HEK293 (cell line): ENCODE results near the gene ZNF316.

ENCODE experiments used
- CTCF ChIA-PET: fragments of 350-600 bp; formaldehyde crosslinking; extraction: SDS; loops from one replicate; lab custom pipeline; 2021; ENCODE audit warnings: antibody characterized with exemption; lab: Yijun Ruan, JAX
- POLR2A ChIA-PET: fragments of 300-600 bp; formaldehyde crosslinking; extraction: SDS; loops from one replicate; lab custom pipeline; 2020; ENCODE audit warnings: antibody characterized with exemption, inconsistent platforms; lab: Yijun Ruan, JAX
- H3K27ac ChIP-seq: fragments of 200-500 bp; sonication (Bioruptor generic); 2 replicates; pipeline ENCODE4 v1.5.1; 2014; ENCODE audit warnings: low read depth, low read length, control low read depth, inconsistent platforms; ENCODE audit errors: extremely low read depth
- H3K36me3 ChIP-seq, 2 experiments: fragments of 200-500 bp in 1 of 2; sonication (Bioruptor generic) in 1 of 2; 1 replicate in 1 of 2; 2 replicates in 1 of 2; pipeline ENCODE4 v1.5.1; 2014 to 2017; ENCODE audit warnings: inconsistent platforms in 2 of 2, low read length in 2 of 2; ENCODE audit not compliant: control insufficient read depth in 2 of 2, insufficient read depth in 1 of 2
- H3K4me1 ChIP-seq: fragments of 200-500 bp; sonication (Bioruptor generic); 2 replicates; pipeline ENCODE4 v1.5.1; 2014; ENCODE audit warnings: mild to moderate bottlenecking, low read length, inconsistent platforms; ENCODE audit not compliant: control insufficient read depth, insufficient read depth
- H3K4me3 ChIP-seq: 2 replicates; pipeline ENCODE4 v1.5.1; 2011; ENCODE audit warnings: low read depth, mild to moderate bottlenecking, control low read depth, low read length, moderate library complexity
- H3K9me3 ChIP-seq: fragments of 200-500 bp; sonication (Bioruptor generic); 2 replicates; pipeline ENCODE4 v1.5.1; 2014; ENCODE audit warnings: low read depth, low read length, inconsistent platforms; ENCODE audit not compliant: control insufficient read depth, insufficient read depth
- IKZF3 ChIP-seq: fragments of 450-650 bp; IDR thresholded peaks from 2 replicates; pipeline ENCODE4 v1.5.0; 2018; ENCODE audit warnings: missing biosample characterization, mild to moderate bottlenecking, missing genetic modification characterization, moderate library complexity
- KLF10 ChIP-seq: fragments of 450-650 bp; IDR thresholded peaks from 2 replicates; pipeline ENCODE4 v1.5.1; 2018; ENCODE audit warnings: missing biosample characterization, mild to moderate bottlenecking, missing genetic modification characterization
- KLF9 ChIP-seq: fragments of 450-650 bp; formaldehyde crosslinking; IDR thresholded peaks from 2 replicates; pipeline ENCODE4 v1.5.1; 2016; ENCODE audit warnings: missing biosample characterization, missing genetic modification characterization, low read depth
- OVOL3 ChIP-seq: fragments of 450-650 bp; formaldehyde crosslinking; IDR thresholded peaks from 2 replicates; pipeline ENCODE4 v1.5.1; 2016; ENCODE audit warnings: missing biosample characterization, missing genetic modification characterization
- ZBTB8A ChIP-seq: fragments of 450-650 bp; formaldehyde crosslinking; IDR thresholded peaks from 2 replicates; pipeline ENCODE4 v1.5.1; 2016; ENCODE audit warnings: missing biosample characterization, missing genetic modification characterization
- ZNF146 ChIP-seq: fragments of 450-650 bp; formaldehyde crosslinking; IDR thresholded peaks from 2 replicates; pipeline ENCODE4 v1.5.1; 2016; ENCODE audit warnings: missing biosample characterization, missing genetic modification characterization
- ZNF23 ChIP-seq: fragments of 450-650 bp; formaldehyde crosslinking; IDR thresholded peaks from 2 replicates; pipeline ENCODE4 v1.5.1; 2016; ENCODE audit warnings: missing biosample characterization, missing genetic modification characterization, borderline replicate concordance
- ZNF501 ChIP-seq: fragments of 450-650 bp; formaldehyde crosslinking; IDR thresholded peaks from 2 replicates; pipeline ENCODE4 v1.5.1; 2016; ENCODE audit warnings: missing biosample characterization, missing genetic modification characterization
- ZNF529 ChIP-seq: fragments of 450-650 bp; formaldehyde crosslinking; IDR thresholded peaks from 2 replicates; pipeline ENCODE4 v1.5.1; 2017; ENCODE audit warnings: missing genetic modification characterization, missing biosample characterization; ENCODE audit not compliant: insufficient replicate concordance
- ZNF600 ChIP-seq: fragments of 450-650 bp; formaldehyde crosslinking; IDR thresholded peaks from 2 replicates; pipeline ENCODE4 v1.5.1; 2016; ENCODE audit warnings: missing biosample characterization, missing genetic modification characterization
- TF ChIP-seq, protein P1 (sequence below): fragments of 450-650 bp; formaldehyde crosslinking; IDR thresholded peaks from 2 replicates; pipeline ENCODE4 v1.5.1; 2016; ENCODE audit warnings: missing biosample characterization, missing genetic modification characterization
- TF ChIP-seq, protein P2 (sequence below): fragments of 450-650 bp; formaldehyde crosslinking; IDR thresholded peaks from 2 replicates; pipeline ENCODE4 v1.5.1; 2017; ENCODE audit warnings: missing biosample characterization, mild to moderate bottlenecking, missing genetic modification characterization, moderate library complexity
- TF ChIP-seq, protein P3 (sequence below): fragments of 450-650 bp; formaldehyde crosslinking; optimal IDR thresholded peaks from 2 replicates; pipeline ENCODE3; 2016; ENCODE audit warnings: missing biosample characterization, mild to moderate bottlenecking, missing genetic modification characterization
- TF ChIP-seq, protein P4 (sequence below): fragments of 450-650 bp; formaldehyde crosslinking; IDR thresholded peaks from 2 replicates; pipeline ENCODE4 v1.5.1; 2016; ENCODE audit warnings: missing biosample characterization, missing genetic modification characterization, borderline replicate concordance
- TF ChIP-seq, protein P5 (sequence below): IDR thresholded peaks from 2 replicates; pipeline ENCODE4 v1.6.1; 2011; ENCODE audit warnings: mild to moderate bottlenecking, low read depth, low read length, borderline replicate concordance
- TF ChIP-seq, protein P6 (sequence below): fragments of 450-650 bp; formaldehyde crosslinking; IDR thresholded peaks from 2 replicates; pipeline ENCODE4 v1.5.0; 2017; ENCODE audit warnings: missing biosample characterization, missing genetic modification characterization, borderline replicate concordance

Gene ZNF316

DNA sequence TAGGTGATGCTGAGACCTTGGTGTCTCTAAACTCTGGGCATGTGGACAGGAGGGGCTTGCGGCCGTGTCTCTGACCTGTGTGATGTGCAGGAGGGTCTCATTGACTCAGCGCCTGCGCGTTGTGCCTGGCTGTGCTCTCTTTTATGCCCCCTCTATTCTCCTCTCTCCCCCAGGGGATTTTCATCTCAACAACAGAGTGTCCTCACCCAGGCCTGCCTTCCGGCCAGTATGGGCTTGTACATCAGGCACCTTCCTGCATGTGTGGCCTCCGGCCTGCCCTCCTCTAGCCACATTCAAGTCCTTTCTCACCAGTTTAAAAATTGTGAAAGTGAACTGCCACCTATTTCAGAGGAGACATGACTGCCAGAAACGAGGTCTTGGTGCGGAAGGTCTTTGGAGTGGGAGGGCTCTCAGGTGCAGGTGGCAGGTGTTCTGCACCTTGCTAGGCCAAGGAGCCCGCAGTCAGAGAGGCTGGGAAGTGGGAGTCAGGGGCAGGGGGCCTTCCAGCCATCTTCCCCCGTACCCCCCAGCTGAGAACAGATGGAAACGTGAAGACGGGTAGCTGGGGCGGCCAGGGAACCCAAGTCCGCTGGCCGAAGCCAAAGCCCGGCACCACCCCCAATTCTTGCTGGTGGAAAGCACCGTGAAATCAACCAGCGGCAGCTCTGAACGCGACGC, 47.8 kb upstream of the ZNF316 start:
- CTCF ChIA-PET = interaction anchor here (0.5 to 5.5 kb wide), 6 partner anchors 9 to 359 kb away, joined by 4 to 28 read pairs (median 6); no protein-coding TSS in a partner anchor
- POLR2A ChIA-PET = interaction anchor here (0.7 to 1.6 kb wide), 8 partner anchors 11 to 142 kb away, joined by 3 to 7 read pairs (median 3); partner anchors contain the start of genes DAGLB, ZDHHC4 and ZNF316
- Histone ChIP-seq H3K4me3 (no peak overlapping the region), H3K4me1 (no peaks in the 10 kb centered on the region), H3K9me3 (no peaks in the 10 kb centered on the region), H3K36me3 (peaks cover 50 to 60% of the 10 kb centered on the region in 2 experiments), H3K27ac (peak overlapping the region; percentile 89; the same call in 1 of the 2 replicates)
- peak; percentile 24; the same call in 1 of the 2 replicates for TF ChIP-seq KLF9
- no peak for TF ChIP-seq IKZF3
- TF ChIP-seq ZNF529 (tag by site-specific recombination) = no peak
- TF ChIP-seq, protein P1, sequence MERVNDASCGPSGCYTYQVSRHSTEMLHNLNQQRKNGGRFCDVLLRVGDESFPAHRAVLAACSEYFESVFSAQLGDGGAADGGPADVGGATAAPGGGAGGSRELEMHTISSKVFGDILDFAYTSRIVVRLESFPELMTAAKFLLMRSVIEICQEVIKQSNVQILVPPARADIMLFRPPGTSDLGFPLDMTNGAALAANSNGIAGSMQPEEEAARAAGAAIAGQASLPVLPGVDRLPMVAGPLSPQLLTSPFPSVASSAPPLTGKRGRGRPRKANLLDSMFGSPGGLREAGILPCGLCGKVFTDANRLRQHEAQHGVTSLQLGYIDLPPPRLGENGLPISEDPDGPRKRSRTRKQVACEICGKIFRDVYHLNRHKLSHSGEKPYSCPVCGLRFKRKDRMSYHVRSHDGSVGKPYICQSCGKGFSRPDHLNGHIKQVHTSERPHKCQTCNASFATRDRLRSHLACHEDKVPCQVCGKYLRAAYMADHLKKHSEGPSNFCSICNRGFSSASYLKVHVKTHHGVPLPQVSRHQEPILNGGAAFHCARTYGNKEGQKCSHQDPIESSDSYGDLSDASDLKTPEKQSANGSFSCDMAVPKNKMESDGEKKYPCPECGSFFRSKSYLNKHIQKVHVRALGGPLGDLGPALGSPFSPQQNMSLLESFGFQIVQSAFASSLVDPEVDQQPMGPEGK (tag by site-specific recombination) = 0 out of 2 replicates have a peak, but pooled peaks have one; percentile 28
- TF ChIP-seq, protein P2, sequence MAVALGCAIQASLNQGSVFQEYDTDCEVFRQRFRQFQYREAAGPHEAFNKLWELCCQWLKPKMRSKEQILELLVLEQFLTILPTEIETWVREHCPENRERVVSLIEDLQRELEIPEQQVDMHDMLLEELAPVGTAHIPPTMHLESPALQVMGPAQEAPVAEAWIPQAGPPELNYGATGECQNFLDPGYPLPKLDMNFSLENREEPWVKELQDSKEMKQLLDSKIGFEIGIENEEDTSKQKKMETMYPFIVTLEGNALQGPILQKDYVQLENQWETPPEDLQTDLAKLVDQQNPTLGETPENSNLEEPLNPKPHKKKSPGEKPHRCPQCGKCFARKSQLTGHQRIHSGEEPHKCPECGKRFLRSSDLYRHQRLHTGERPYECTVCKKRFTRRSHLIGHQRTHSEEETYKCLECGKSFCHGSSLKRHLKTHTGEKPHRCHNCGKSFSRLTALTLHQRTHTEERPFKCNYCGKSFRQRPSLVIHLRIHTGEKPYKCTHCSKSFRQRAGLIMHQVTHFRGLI (tag by site-specific recombination) = peak; percentile 94

DNA sequence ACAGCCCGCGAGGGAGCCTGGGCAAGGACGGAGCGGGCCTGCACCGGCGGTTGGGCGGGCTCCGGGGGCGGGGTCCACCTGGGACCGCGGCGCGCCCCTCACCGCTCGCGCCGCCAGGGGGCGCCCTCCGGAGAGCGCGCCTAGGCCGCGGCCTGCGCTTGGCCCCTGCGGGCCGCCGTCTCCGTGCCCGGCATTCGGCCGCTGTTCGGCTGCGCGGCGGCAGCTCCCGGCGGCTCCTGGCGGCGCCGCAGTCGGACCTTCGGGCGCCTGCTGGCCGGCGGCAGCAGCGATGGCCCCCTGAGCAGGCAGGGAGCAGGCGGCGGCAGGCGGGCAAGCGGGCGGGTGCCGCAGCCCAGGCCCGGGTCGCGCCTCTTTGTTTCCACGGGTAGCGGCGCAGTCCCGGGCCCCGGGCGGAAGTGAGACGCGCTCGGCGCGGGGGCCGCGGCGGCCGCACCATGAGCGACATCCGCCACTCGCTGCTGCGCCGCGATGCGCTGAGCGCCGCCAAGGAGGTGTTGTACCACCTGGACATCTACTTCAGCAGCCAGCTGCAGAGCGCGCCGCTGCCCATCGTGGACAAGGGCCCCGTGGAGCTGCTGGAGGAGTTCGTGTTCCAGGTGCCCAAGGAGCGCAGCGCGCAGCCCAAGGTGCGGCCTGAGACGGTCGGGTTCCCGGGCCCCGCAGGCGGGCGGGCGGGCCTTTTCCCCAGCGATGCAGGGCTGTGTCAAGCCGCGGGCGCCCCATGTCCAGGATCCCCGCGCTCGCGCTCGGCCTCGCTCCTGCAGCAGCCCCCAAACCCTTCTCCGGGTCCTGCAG, 47.1 kb upstream of the ZNF316 start, which contains the start of gene INTS15:
Gene INTS15, plus strand, starts transcription at position 193 of the 816 bp plus-strand sequence. Its CDS starts 263 bp downstream, at position 456.
- ChIA-PET POLR2A (interaction anchor here (0.7 to 1.6 kb wide), 10 partner anchors 10 to 266 kb away, joined by 3 to 7 read pairs (median 3); partner anchors contain the start of genes DAGLB, ZDHHC4 and ZNF316), CTCF (interaction anchor here (0.5 to 5.5 kb wide), 9 partner anchors 7 to 360 kb away, joined by 3 to 28 read pairs (median 5); no protein-coding TSS in a partner anchor)
- Histone ChIP-seq H3K9me3 (no peaks in the 10 kb centered on the region), H3K4me3 (peak within 1 kb of the TSS; percentile 88), H3K4me1 (no peaks in the 10 kb centered on the region), H3K36me3 (peaks cover 56 to 58% of the 10 kb centered on the region in 2 experiments), H3K27ac (peak within 1 kb of the TSS; percentile 89)
- TF ChIP-seq, protein P3, sequence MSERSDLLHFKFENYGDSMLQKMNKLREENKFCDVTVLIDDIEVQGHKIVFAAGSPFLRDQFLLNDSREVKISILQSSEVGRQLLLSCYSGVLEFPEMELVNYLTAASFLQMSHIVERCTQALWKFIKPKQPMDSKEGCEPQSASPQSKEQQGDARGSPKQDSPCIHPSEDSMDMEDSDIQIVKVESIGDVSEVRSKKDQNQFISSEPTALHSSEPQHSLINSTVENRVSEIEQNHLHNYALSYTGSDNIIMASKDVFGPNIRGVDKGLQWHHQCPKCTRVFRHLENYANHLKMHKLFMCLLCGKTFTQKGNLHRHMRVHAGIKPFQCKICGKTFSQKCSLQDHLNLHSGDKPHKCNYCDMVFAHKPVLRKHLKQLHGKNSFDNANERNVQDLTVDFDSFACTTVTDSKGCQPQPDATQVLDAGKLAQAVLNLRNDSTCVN (tag by site-specific recombination) = peak; percentile 87
- TF ChIP-seq ZBTB8A (tag by site-specific recombination) (peak; percentile 73), ZNF600 (tag by site-specific recombination) (peak; percentile 38; the same call in 1 of the 2 replicates), KLF10 (peak; percentile 19; the same call in 1 of the 2 replicates), ZNF146 (tag by site-specific recombination) (peak; percentile 4; the same call in 1 of the 2 replicates), IKZF3 (no peak), ZNF501 (tag by site-specific recombination) (peak; percentile 52; the same call in 1 of the 2 replicates), OVOL3 (tag by site-specific recombination) (no peak), ZNF23 (tag by site-specific recombination) (no peak)
- TF ChIP-seq, protein P4, sequence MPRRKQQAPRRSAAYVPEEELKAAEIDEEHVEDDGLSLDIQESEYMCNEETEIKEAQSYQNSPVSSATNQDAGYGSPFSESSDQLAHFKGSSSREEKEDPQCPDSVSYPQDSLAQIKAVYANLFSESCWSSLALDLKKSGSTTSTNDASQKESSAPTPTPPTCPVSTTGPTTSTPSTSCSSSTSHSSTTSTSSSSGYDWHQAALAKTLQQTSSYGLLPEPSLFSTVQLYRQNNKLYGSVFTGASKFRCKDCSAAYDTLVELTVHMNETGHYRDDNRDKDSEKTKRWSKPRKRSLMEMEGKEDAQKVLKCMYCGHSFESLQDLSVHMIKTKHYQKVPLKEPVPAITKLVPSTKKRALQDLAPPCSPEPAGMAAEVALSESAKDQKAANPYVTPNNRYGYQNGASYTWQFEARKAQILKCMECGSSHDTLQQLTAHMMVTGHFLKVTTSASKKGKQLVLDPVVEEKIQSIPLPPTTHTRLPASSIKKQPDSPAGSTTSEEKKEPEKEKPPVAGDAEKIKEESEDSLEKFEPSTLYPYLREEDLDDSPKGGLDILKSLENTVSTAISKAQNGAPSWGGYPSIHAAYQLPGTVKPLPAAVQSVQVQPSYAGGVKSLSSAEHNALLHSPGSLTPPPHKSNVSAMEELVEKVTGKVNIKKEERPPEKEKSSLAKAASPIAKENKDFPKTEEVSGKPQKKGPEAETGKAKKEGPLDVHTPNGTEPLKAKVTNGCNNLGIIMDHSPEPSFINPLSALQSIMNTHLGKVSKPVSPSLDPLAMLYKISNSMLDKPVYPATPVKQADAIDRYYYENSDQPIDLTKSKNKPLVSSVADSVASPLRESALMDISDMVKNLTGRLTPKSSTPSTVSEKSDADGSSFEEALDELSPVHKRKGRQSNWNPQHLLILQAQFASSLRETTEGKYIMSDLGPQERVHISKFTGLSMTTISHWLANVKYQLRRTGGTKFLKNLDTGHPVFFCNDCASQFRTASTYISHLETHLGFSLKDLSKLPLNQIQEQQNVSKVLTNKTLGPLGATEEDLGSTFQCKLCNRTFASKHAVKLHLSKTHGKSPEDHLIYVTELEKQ = no peak
- TF ChIP-seq, protein P5, sequence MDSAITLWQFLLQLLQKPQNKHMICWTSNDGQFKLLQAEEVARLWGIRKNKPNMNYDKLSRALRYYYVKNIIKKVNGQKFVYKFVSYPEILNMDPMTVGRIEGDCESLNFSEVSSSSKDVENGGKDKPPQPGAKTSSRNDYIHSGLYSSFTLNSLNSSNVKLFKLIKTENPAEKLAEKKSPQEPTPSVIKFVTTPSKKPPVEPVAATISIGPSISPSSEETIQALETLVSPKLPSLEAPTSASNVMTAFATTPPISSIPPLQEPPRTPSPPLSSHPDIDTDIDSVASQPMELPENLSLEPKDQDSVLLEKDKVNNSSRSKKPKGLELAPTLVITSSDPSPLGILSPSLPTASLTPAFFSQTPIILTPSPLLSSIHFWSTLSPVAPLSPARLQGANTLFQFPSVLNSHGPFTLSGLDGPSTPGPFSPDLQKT = peak; percentile 37; the same call in 1 of the 2 replicates
- TF ChIP-seq, protein P6, sequence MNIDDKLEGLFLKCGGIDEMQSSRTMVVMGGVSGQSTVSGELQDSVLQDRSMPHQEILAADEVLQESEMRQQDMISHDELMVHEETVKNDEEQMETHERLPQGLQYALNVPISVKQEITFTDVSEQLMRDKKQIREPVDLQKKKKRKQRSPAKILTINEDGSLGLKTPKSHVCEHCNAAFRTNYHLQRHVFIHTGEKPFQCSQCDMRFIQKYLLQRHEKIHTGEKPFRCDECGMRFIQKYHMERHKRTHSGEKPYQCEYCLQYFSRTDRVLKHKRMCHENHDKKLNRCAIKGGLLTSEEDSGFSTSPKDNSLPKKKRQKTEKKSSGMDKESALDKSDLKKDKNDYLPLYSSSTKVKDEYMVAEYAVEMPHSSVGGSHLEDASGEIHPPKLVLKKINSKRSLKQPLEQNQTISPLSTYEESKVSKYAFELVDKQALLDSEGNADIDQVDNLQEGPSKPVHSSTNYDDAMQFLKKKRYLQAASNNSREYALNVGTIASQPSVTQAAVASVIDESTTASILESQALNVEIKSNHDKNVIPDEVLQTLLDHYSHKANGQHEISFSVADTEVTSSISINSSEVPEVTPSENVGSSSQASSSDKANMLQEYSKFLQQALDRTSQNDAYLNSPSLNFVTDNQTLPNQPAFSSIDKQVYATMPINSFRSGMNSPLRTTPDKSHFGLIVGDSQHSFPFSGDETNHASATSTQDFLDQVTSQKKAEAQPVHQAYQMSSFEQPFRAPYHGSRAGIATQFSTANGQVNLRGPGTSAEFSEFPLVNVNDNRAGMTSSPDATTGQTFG = no peak
